Right lobe of liver (tissue), 4 donors: Measurements from ENCODE around the gene RALB.

ENCODE experiments used
- POLR2A ChIP-seq: fragments of 450-650 bp; IDR thresholded peaks from one replicate; pipeline ENCODE4 v1.6.1; 2017; ENCODE audit warnings: antibody characterized with exemption, mild to moderate bottlenecking
- TF ChIP-seq, protein P1 (sequence below), 4 donors: fragments of 200-600 bp in 3 of 4; fragments of 450-650 bp in 1 of 4; IDR thresholded peaks; one replicate each; pipeline versions ENCODE4 v1.5.1 to v1.8.0; 2016 to 2022; ENCODE audit warnings: antibody characterized with exemption in 4 of 4, mild to moderate bottlenecking in 2 of 4
- donor health status: DM: no; HTN: no; CAD: no.
- donor health status: DM: no; HTN: no; CAD: no.
- donor health status: DM: no; HTN: yes; CAD: no.

GRCh38 chr2:120236316-120236715 lies 16.3 kb upstream of the RALB start:
- TF ChIP-seq, protein P1, sequence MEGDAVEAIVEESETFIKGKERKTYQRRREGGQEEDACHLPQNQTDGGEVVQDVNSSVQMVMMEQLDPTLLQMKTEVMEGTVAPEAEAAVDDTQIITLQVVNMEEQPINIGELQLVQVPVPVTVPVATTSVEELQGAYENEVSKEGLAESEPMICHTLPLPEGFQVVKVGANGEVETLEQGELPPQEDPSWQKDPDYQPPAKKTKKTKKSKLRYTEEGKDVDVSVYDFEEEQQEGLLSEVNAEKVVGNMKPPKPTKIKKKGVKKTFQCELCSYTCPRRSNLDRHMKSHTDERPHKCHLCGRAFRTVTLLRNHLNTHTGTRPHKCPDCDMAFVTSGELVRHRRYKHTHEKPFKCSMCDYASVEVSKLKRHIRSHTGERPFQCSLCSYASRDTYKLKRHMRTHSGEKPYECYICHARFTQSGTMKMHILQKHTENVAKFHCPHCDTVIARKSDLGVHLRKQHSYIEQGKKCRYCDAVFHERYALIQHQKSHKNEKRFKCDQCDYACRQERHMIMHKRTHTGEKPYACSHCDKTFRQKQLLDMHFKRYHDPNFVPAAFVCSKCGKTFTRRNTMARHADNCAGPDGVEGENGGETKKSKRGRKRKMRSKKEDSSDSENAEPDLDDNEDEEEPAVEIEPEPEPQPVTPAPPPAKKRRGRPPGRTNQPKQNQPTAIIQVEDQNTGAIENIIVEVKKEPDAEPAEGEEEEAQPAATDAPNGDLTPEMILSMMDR (IDR thresholded peaks at IDR 0.05), result no peak
- TF ChIP-seq POLR2A, result no peak
